RCC 7860 (cell line): ENCODE results near the gene KCTD7.
"Not testable (repeated sequence)": the region's sequence is repeated elsewhere in the genome, so short reads cannot be mapped to it uniquely, and the experiment has no call there.

Source experiments
- DNase-seq: peaks from one replicate; pipeline ENCODE4 v3.0.0-alpha.2; 2015; ENCODE audit warnings: low spot score
- FAIRE-seq: peaks from 2 replicates; lab custom pipeline; 2012; peaks lifted over from hg19 to GRCh38; lab: Jason Lieb, UNC

The KCTD7 gene

DNA sequence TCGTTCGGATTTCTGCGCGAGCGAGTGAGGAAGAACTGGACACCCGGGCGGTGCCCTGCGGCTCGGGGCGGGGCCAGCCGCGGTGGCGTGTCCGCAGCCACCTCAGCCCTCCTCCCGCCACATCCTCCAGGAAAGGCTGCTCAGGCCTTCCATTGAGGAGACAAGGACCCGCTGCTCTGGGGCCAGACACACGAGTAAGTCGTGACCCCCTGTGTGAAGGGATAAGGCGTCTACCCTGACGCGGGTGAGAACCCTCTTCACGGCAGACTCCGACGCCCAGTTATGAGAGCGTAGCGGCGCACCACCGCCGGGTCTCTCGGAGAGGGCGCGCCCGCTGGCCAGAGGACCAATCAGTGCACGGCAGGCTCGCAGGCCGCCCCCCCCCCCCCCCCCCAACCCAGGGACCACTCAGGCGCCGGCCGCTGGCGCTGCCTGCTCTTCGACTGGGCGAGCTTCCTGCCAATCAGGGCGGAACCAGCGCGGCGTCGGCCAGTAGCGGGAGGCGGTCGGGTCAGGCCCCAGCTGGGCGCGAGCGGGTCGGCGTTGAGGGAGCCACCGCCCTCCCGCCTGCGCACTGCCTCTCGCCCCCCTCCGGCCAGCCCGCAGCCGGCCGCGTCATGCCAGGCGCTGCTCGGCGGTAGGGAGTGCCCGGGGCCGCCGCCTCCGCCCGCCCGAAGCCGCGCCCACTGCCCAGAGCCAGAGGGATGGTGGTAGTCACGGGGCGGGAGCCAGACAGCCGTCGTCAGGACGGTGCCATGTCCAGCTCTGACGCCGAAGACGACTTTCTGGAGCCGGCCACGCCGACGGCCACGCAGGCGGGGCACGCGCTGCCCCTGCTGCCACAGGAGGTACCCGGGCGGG is at the start of gene KCTD7:
KCTD7 (plus strand) TSS at position 521 of the 861 bp plus-strand sequence; CDS start at position 705, 184 bp downstream.
- no peak for FAIRE-seq
- DNase-seq, result peak; percentile 98

DNA sequence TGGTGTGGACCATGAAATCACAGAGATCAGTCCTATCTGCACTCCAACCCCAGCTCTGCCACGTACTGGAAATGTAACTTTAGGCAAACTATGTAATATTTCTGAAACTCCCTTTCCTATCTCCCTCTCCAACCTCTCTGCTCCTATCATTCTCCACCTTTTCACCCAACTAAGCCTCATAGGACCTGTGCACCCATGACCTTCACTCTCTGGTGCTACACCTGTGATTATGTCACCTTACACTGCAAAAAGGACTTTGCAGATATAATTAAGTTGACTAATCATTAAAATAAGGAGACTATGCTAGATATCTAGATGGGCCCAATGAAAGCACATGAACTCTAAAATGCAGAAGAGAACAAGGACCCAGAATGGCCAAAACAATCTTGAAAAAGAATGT is 48.3 kb upstream of the KCTD7 start:
- not testable (repeated sequence) for DNase-seq, FAIRE-seq

DNA sequence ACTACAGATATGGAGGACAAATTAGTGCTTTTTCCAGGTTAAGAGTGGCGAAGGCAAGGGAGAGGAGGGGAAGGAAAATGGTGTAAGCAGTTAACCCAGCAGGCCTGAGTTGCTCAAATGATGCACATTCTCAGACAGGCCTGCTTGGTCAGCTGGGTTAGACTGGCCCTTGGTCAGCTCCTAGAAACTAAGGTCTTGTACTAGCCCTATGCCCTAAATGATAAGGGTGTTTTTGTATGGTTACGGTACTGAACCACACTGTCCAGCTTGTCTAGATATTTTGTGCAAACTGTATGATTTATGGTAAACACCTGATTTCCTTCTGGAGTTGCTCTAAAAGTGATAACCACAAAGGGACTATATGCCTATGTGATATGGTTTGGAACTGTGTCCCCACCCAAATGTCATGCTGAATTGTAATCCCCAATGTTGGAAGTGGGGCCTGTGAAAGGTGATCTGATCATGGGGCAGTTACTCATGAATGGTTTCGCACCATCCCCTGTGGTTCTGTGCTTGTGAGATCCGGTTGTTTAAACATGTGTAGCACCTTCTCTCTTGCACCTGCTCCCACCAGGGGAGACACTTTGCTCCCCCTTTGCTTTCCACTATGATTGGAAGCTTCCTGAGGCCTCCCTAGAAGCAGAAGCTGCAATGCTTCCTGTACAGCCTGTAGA is 45.7 kb upstream of the KCTD7 start:
- FAIRE-seq, DNase-seq: not testable (repeated sequence)

DNA sequence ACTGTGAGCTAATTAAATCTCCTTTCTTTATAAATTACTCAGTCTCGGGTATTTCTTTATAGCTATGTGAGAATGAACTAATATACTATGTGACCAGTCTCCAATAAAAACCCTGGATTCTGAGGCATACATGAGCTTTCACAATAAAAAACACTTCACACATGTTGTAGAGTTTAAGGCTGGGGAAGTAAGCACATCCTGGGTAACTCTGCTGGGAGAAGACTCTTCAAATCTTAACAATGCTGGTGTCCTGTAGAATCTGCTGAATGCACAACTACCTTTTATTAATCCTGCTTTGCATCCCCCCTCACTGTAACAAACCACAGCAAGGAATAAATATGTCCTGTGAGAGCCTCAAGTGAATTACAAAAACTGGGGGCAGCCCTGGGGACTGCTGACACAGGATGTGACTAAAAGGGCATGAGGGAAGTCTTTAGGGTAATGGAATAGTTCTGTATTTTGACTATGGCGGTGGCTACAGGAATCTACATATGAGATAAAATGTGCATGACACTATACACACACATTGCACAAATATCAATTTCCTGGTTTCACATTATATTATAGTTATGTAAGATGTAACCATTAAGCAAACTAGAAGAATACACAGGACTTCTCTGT is 45.1 kb upstream of the KCTD7 start:
- FAIRE-seq (no peak), DNase-seq (no peak)

DNA sequence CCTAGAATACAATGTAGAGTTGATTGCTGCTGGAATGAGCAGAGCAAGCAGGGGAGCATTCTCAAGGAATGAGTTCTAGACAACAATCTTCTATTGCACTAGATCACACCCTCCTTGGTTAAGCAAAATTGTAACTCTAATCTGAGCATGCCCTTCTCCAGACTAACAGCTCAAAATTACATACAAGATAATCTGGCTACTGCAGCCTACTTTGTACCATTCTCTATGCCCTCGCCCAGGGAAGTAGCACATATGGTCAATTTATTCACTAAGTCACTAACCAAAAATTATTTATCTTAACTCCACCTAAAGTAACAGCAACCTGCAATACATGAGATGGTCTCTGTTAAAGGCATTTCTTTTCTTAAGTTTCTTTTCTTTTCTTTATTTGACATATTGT is 42.5 kb upstream of the KCTD7 start:
- DNase-seq, result no peak
- no peak for FAIRE-seq

DNA sequence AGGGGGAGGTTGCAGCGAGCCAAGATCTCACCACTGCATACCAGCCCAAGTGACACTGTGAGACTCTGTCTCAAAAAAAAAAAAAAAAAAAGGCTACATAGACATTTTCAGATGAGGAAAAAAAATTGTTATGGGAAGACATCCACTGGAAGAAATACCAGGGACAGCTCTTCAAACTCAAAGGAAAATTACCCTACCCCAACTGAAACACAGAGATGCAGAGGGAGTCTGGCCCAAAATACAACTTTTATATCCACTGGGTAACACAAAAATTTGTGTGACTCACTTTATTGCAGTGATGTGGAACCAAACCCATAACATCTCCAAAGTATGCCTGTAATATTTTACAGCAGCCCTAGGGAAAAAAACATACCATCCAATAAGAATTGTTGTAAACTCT is 40.5 kb upstream of the KCTD7 start:
- peak; percentile 77 for FAIRE-seq
- not testable (repeated sequence) for DNase-seq

DNA sequence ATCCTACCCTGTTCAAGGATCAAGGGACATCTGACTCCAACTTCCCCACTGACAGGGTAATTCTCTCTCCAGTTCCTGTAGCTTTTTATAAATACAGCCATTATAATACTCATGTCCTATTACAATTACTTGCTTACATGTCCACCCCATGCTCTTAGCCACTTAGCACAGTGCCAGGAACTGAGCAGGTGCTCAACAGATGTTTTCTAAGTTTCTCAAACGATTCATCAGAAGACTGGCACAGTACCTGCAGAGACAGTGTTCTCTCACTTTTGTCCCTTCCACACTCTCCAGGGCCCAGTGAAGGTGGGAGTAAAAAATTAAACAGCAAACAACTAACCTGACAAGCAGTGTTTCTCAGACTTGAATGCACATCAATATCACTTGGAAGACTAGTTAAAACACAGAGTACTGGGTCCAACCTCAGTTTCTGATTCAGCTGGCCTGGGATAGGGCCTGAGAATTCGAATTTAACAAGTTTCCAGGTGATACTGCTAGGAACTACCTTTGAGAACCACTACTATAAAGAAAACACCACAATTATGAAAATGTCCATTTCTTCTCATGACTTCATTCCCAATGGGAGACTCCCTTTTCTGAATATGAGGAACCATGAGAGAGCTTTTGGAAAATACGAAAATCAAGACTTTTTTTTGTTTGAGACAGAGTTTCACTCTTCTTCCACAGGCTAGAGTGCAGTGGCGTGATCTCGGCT is 39.7 kb upstream of the KCTD7 start:
- DNase-seq, FAIRE-seq: not testable (repeated sequence)

DNA sequence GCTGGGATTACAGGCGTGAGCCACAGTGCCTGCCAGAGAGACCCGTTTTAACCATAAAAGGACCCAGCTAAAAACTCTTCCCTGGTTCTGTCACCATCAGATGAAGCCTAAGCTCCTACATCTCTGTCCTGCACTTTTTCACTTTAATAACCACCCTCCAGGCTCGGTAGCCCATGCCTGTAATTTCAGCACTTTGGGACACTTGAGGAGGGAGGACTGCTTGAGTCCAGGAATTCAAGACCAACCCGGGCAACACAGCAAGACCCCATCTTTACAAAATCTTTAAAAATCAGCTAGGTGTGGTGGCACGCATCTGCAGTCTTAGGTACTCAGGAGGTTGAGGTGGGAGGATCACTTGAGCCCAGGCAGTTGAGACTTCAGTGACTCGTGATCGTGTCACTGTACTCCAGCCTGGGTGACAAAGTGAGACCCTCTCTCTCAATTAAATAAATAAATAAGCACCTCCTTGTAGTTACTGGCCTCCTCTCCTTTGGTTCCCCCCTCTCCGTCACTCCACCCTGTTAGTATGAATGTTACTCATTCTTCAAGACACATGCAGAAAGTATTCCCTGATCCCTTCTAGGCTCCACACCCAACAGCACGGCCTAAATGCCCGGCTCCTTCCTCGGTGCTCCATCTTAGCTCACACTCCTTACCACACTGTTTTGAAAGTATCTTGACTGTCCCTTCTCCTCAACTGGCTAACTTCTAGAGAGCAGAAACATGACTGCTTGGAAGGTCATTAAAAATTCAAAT is 38.2 kb upstream of the KCTD7 start:
- DNase-seq, result peak; percentile 55
- FAIRE-seq, result peak; percentile 56

DNA sequence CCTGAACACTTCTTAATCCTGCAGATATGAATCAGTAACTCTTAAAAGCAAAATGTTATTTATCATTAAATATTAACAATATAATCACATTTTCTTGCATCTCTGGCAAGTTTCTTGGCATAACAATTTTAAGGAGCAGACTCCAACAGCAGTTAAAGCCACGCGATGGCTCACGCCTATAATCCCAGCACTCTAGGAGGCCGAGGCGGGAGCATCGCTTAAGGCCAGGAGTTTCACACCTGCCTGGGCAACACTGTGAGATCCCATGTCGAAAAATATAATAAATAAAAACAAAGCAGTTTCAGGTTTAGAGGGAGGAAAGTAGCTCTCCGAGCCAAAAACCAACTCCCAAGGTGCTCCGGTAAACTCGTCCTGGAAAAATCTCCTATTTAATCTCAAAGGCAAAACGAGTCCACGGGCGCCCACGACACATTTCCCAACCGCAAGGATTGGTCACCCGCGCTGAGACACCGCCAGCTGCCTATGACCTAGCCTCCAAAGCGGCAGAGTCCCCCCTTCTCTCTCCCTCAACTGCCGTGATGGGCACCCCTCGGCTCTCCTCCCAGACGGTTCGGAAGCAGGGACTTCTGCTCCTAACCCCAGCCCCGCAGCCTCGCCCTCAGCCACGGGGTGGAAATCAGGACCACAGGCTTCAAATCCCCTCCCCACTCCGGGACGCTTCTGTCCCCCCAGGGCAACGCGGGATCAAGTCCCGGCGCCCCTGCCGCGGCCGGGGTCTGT is 37.5 kb upstream of the KCTD7 start:
- FAIRE-seq, DNase-seq: not testable (repeated sequence)

DNA sequence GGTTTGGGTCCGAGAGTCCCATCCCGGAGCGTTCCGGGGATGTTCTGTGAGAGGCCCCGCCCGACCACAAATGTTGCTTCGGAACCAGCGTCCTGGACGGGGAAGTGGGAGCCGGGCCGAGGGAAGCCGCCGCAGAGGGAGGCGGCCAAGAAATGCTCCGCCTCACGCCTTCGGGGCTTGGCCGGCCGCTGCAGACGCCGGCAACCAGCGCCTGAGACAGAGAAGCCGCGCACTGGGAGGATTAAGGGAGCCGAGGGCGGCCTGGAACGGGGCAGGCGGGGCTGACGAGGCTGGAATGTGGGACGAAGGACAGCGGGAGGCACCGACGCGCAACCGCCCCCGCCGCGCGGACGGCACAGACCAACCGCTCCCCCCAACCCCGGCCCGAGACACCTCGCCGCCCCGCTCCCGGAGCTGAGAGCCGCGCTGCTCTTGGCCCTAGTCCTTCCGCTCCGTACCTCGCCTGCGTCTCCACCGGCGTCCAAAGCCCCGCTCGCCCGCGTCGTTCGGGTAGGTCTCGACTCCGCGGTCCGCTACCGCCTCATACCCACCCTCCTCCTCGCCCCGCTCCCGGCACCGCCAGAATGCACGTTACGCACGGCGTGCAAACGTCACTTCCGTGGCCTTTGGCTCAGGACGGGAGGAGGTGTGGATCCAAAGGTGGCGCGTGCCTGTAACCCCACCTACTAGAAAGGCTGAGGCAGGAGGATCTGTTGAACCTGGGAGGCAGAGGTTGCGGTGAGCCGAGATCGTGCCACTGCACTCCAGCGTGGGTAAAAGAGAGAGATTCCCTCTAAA is 36.7 kb upstream of the KCTD7 start:
- DNase-seq, result peak; percentile 76
- no peak for FAIRE-seq

DNA sequence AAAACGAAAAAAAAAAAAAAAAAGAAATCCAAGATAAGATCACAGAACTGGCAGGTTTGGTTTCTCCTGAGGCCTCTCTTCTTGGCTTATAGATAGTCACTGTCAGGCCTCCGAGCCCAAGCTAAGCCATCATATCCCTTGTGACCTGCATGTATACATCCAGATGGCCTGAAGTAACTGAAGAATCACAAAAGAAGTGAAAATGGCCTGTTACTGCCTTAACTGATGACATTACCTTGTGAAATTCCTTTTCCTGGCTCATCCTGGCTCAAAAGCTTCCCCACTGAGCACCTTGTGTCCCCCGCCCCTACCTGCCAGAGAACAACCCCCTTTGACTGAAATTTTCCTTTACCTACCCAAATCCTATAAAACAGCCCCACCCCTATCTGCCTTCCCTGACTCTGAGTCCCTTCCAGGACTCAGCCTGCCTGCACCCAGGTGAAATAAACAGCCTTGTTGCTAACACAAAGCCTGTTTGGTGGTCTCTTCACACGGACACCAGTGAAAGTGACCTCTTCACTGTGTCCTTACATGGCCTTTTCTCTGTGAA is 36.0 kb upstream of the KCTD7 start:
- FAIRE-seq, DNase-seq: not testable (repeated sequence)

DNA sequence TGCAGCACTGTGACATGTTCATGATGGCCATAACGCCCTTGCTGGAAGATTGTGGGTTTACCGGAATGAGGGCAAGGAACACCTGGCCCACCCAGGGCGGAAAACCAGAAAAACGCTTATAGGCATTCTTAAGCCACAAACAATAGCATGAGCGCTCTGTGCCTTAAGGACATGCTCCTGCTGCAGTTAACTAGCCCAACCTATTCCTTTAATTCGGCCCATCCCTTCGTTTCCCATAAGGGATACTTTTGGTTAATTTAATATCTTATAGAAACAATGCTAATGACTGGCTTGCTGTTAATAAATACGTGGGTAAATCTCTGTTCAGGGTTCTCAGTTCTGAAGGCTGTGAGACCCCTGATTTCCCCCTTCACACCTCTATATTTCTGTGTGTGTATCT is 34.6 kb upstream of the KCTD7 start:
- not testable (repeated sequence) for FAIRE-seq, DNase-seq

DNA sequence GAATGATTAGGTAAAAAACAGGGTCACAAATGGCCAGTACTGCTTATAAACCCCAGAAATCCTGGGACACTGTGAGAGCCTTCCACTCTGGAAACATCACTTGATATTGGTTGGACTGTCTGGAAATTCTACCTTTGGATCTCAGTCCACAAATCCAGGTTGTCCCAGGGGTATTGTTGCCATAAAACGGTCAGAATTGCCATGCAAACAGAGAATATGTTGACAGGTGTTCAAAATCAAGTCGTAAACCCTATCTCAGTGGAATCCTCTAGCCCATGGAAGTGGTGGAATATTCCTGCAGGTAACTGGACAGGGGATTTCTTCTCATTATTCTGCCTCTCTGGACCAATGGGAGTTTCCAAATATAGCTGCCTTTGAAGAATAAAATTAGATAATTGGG is 31.2 kb upstream of the KCTD7 start:
- no peak for DNase-seq
- no peak for FAIRE-seq

DNA sequence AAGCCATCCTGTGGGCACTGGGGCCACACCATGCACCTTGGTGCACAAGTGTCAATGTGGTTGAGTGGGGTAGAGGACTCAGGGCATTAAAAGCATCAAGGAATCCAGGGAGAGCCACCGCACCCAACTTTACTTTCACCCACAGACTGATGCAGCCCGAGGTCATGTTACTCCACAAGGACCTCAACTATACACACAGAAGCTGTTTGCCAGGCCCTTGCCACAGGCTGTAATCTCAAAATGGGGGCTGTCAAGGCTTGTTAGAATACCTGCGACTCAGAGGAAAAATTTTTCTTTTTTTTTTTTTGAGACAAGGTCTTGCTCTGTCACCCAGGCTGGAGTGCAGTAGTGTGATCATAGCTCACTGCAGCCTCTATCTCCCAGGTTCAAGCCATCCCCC is 26.5 kb upstream of the KCTD7 start:
- DNase-seq, result no peak
- no peak for FAIRE-seq

DNA sequence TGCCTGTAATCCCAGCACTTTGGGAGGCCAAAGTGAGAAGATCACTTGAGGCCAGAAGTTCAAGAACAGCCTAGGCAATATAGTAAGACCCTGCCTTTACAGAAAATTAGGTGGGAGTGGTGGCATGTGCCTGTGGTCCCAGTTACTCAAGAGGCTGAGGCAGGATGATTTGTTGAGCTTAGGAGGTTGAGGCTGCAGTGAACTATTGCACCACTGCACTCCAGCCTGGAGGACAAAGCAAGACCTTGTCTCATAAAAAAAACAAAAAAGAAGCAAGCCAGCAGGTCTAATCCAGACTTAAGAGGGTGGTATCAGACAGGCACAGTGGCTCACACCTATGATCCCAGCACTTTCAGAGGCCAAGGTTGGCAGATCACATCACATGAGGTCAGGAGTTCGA is 24.5 kb upstream of the KCTD7 start:
- FAIRE-seq (no peak), DNase-seq (no peak)

DNA sequence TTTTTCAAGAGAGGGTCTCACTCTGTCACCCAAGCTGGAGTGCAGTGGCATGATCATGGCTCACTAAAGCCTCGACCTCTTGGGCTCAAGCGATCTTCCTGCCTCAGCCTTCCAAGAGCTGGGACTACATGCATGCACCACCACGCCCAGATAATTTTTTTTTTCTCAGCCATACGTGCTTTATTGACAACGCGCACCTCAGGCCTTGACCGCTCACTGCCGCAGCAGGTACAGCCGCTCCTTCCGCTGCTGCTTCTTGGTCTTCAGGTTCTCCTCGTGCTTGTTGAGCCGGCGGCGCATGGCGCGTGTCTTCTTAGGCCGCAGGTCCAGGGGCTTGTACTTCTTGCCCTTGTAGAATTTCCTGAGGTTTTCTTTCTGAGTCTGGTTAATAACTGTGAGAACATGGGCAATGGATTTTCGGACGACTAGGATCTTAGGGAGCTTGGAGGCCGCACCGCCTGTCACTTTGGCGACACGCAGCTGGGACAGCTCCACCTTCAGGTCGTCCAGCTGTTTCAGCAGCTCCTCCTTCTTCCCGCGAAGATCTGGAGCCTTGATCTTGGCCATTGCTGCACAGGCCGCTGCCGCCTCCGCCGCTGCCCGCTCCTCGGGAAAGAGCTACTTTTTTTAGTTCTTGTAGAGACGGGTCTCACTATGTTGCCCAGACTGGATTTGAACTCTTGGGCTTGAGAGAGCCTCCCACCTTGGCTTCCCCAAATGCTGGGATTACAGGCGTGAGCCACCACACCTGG is 22.0 kb upstream of the KCTD7 start:
- DNase-seq, FAIRE-seq: not testable (repeated sequence)

DNA sequence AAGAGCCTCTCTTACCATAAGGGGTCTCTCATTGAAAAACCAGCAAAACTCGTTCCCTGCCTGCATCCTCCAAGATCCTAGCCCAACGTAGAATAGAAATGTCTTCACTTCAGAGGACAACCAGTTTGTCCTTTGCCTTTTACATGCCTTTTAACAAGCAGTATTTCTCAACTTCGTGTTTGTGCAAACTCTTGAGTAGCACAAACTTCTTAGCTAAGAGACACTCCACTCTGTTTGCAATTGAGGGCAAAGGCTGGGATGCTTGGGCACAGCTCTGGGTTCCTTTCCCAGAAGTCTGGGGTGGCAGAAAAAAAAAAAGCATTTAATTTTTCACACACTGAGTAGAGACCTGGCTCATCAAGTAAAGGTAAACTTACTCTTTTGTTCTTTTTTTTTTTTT is 19.5 kb upstream of the KCTD7 start:
- FAIRE-seq, result no peak

DNA sequence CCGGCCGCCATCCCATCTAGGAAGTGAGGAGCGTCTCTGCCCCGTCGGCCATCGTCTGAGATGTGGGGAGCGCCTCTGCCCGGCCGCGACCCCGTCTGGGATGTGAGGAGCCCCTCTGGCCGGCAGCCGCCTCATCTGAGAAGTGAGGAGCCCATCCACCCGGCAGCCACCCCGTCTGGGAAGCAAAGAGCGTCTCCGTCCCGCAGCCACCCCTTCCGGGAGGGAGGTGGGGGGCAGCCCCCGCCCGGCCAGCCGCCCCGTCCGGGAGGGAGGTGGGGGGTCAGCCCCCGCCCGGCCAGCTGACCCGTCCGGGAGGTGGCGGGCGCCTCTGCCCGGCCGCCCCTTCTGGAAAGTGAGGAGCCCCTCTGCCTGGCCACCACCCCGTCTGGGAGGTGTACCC is 14.1 kb upstream of the KCTD7 start:
- FAIRE-seq, DNase-seq: not testable (repeated sequence)

More for the DNA sequence above, 19.5 kb upstream of the KCTD7 start:
- no peak for DNase-seq
